ENCODE results near the gene POU2AF2.

The POU2AF2 gene

GRCh38 chr11:111334532-111335502, 89.3 kb downstream of the POU2AF2 start:
- Histone ChIP-seq H3K4me1 (ENCODE audit: insufficient read depth, low read length, severe bottlenecking) (peaks cover under 1% of the 10 kb centered on the region), H4K20me1 (ENCODE audit: insufficient read depth, low read length) (no peaks in the 10 kb centered on the region), H3K4me2 (ENCODE audit: low read length) (no peak overlapping the region)

GRCh38 chr11:111335549-111335948, 90.0 kb downstream of the POU2AF2 start:
- no peaks in the 10 kb centered on the region for H4K20me1 ChIP-seq (ENCODE audit: insufficient read depth, low read length)
- H3K4me1 ChIP-seq (ENCODE audit: insufficient read depth, low read length, severe bottlenecking): no peaks in the 10 kb centered on the region
- H3K9me2 ChIP-seq (ENCODE audit: low read depth, low read length): no peaks in the 10 kb centered on the region
- H3K4me2 ChIP-seq (ENCODE audit: low read length): no peak overlapping the region
- H3K27me3 ChIP-seq (ENCODE audit: insufficient read depth, low read length): no peaks in the 10 kb centered on the region
- H3K9ac ChIP-seq (ENCODE audit: low read length): no peak overlapping the region
- H2AFZ ChIP-seq (ENCODE audit: low read length): no peak overlapping the region
- peaks cover 12% of the 10 kb centered on the region for H3K9me3 ChIP-seq (ENCODE audit: low read length)
- TF ChIP-seq EZH2 (IDR thresholded peaks at IDR 0.05; ENCODE audit: borderline replicate concordance, low read length) (no peak), CTCF (IDR thresholded peaks at IDR 0.05; ENCODE audit: low read length) (no peak)
- no peaks in the 10 kb centered on the region for H3K79me2 ChIP-seq (ENCODE audit: insufficient read depth, low read length)
- H3F3A ChIP-seq (ENCODE audit: insufficient read depth, low read length): no peaks in the 10 kb centered on the region
- H3K27ac ChIP-seq (ENCODE audit: low read depth, low read length, poor library complexity, severe bottlenecking): no peak overlapping the region
- no peak overlapping the region for H3K4me3 ChIP-seq (ENCODE audit: low read depth, low read length, poor library complexity, severe bottlenecking)
- no peaks in the 10 kb centered on the region for H3K36me3 ChIP-seq (ENCODE audit: insufficient read depth, low read length)

More at GRCh38 chr11:111334532-111335502, 89.3 kb downstream of the POU2AF2 start:
- H3K4me3 ChIP-seq (ENCODE audit: low read depth, low read length, poor library complexity, severe bottlenecking): no peak overlapping the region
- TF ChIP-seq CTCF (IDR thresholded peaks at IDR 0.05; ENCODE audit: low read length): no peak
- TF ChIP-seq EZH2 (IDR thresholded peaks at IDR 0.05; ENCODE audit: borderline replicate concordance, low read length): no peak
- no peaks in the 10 kb centered on the region for H3K9me2 ChIP-seq (ENCODE audit: low read depth, low read length)
- no peaks in the 10 kb centered on the region for H3K36me3 ChIP-seq (ENCODE audit: insufficient read depth, low read length)
- H3K27ac ChIP-seq (ENCODE audit: low read depth, low read length, poor library complexity, severe bottlenecking): no peak overlapping the region
- H3F3A ChIP-seq (ENCODE audit: insufficient read depth, low read length): no peaks in the 10 kb centered on the region
- no peaks in the 10 kb centered on the region for H3K79me2 ChIP-seq (ENCODE audit: insufficient read depth, low read length)
- H3K9me3 ChIP-seq (ENCODE audit: low read length): peaks cover 5% of the 10 kb centered on the region
- no peaks in the 10 kb centered on the region for H3K27me3 ChIP-seq (ENCODE audit: insufficient read depth, low read length)
- no peak overlapping the region for H3K9ac ChIP-seq (ENCODE audit: low read length)
- no peak overlapping the region for H2AFZ ChIP-seq (ENCODE audit: low read length)

Data from OCI-LY1 (cell line).